ENCODE data around the gene SART1. TPM values are rescaled to one million over a fixed set of nuclear protein-coding genes. Genes with fewer than 3 reads are reported as not detected.

Gene SART1
- total RNA-seq, 1 donor from 2014 or later: 32.2 TPM

DNA sequence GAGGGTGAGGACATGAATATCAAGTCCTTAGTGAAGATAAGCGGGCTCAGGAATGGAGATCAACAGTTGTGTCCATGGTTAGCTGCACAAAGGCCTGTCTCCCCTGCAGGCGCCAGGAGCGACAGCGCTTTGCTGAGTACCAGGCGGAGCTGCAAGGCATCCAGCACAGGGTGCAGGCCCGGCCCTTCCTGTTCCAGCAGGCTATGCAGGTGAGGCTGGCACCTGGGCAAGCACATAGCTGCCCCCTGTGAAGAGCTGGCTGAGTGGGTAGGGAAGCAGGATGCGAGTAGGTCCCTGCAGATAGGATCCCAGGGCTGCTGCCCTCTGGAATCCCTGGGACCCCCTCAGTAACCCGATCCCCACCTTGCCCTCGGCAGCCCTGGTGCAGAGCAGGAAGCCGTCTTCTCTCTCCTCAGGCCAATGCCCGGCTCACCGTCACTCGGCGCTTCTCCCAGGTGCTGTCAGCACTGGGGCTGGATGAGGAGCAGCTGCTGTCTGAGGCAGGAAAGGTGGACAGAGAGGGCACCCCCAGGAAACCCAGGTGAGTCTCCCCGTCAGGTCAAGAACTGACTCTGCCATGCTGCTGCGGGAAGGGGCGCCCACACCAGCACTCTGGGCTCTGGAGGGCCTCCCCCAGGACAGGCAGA lies 2.6 kb upstream of the SART1 start:
- intact Hi-C loops (cut with micrococcal nuclease): no loop called here
- ATAC-seq (no peak), DNase-seq (no peak)

DNA sequence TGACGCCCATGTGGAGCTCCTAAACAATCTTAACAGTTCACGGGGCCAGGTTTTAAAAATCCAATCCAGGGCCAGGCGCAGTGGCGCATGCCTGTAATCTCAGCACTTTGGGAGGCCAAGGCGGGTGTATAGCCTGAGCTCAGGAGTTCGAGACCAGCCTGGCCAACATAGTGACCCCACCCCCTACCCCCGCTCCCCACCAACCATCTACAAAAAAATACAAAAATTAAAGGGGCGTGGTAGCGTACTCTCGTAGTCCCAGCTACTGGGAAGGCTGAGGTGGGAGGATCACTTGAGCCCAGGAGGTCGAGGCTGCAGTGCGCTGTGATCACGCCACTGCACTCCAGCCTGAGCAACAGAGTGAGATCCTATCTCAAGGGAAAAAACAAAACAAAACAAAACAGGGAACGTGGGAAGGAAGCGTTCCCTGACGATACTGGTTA lies 689 bp upstream of the SART1 start:
- intact Hi-C loops (cut with micrococcal nuclease): no loop called here
- DNase-seq (no peak), ATAC-seq (peak; percentile 13)

DNA sequence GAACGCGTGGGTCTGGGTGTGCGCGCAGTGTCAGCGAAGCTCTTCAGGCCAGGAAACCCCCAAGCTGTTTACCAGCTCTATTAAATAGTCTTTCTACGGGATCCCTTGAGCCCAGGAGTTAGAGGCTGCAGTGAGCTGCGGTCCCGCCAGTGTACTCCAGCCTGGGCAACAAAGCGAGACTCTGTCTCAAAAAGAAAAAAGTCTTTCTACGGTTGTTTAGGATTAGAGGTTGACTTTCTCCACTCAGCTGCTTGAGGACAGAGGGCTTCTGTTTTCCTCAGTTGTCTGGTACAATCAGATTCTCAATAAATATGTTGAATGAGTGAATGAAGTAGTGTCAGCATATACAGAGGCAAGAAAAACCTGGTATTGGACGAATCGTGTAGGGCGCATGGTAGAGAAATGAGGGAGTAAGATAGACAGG lies 619 bp downstream of the SART1 start:
- ATAC-seq (no peak), DNase-seq (no peak)
- intact Hi-C loops (cut with micrococcal nuclease): no loop called here

DNA sequence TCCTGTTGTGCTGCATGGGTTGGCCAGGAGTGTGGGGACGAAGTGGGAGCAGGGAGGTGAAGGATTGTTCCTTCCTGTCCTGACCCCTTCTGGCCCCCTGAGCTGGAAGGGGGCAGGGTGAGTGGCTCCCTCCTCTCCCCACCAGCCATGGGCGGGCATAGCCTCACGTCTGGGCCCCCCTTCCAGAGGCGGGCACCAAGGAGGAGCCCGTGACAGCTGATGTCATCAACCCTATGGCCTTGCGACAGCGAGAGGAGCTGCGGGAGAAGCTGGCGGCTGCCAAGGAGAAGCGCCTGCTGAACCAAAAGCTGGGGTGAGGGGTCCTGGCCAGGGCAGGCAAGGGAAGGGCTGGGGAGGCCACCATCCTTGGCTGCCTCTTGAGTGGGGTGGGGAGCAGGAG lies 3.4 kb downstream of the SART1 start:
- no peak for DNase-seq
- intact Hi-C loops (cut with micrococcal nuclease): no loop called here
- no peak for ATAC-seq

DNA sequence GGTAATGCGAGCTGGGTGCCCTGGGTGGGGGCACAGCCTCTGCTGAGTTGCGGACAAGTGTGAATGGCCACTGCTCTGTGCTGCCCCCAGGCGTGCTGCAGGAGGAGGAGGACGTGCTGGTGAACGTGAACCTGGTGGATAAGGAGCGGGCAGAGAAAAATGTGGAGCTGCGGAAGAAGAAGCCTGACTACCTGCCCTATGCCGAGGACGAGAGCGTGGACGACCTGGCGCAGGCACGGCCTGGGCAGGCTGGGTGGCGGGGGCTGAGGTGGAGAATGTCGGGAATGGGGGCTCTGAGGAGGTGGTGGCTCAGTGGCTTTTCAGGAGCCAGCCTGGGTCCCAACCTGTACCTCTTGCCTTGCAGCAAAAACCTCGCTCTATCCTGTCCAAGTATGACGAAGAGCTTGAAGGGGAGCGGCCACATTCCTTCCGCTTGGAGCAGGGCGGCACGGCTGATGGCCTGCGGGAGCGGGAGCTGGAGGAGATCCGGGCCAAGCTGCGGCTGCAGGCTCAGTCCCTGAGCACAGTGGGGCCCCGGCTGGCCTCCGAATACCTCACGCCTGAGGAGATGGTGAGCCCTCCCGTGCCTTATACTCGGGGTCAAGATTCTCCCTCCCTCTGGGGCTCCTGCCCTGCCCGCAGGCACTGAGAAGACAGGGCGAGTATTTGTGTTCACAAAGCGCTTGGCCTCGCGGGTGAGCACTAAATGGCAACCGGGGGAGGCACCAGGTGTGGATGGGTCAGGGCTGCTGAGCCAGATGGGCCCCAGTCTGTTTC lies 4.6 kb downstream of the SART1 start:
- ATAC-seq: no peak
- no peak for DNase-seq
- intact Hi-C loops (cut with micrococcal nuclease): no loop called here

DNA sequence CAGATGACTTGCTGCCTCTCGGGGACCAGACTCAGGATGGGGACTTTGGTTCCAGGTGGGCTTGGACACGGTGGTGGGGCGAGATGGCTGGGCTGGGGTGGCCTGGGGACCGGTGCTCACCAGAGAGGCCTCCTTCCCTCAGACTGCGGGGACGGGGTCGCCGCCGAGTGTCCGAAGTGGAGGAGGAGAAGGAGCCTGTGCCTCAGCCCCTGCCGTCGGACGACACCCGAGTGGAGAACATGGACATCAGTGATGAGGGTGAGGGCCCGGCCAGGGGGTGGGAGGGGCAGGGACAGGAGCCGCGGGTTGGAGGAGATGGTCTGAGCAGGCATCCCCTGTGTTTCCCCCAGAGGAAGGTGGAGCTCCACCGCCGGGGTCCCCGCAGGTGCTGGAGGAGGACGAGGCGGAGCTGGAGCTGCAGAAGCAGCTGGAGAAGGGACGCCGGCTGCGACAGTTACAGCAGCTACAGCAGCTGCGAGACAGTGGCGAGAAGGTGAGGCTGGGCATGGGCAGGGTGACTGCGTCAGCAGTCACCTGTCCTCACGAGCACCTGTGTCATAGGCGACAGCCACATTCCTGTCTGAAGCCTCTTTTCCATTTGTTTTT lies 5.9 kb downstream of the SART1 start:
- ATAC-seq (no peak), DNase-seq (no peak)

DNA sequence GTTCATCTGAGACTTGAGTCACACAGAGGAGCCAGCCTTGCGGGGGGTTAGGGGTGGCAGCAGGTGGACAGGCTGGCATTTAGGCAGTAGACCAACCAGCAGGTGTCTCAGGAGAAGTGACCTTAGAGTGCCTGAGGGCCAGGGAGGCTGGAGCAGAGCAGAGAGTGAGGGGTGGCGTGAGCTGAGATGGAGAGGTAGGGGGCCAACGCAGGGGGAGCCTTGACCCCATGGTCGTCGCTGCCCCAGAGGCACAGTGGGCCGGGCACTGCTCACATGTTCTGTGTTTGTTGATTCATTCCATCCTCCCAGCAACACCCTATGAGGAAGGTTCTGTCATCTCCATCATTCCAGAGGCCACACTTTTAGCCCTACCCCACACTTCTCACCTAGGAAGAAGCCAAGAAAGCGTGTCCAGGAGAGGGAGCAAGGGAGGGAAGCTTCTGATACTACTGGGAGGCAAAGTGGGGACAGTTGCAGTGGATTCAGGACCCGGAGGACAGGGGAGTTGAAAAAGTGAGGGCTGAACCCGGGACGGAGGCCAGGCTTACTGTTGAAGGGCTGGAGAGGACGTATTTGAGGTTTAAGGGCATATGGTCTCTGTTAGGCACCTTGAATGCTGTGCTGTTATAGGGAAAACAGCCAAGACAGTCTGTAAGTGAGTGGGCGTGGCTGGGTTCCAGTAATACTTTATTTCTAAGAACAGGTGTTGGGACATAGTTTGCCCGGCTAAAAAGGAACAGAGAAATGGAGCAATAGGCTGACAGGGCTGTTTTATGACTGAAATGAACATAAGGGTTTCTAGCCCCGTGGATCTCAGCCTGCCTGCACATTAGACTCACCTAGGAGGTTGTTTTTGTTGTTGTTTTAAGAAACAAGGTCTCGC lies 7.3 kb downstream of the SART1 start:
- ATAC-seq: no peak
- intact Hi-C loops (cut with micrococcal nuclease): no loop called here
- DNase-seq: no peak

More for the DNA sequence above, 5.9 kb downstream of the SART1 start:
- intact Hi-C loops (cut with micrococcal nuclease): no loop called here

DNA sequence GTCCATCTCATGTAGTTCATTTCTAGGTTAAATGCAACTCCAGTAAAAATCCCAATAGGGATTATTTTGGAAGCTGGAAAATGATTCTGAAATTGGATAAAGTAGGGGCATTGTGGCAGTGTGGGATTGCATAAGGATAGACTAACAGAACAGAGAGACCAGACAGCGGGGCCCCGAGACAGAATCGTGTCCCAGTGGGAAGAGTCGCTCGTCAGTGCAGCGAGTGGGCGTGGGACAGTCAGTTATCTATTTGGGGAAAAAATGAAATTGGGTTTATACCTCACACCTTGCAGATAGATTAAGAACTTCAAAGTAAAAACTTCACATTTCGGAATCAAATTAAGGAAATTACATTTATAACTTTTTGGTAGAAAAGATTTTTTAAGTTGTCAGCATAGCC lies 10.6 kb downstream of the SART1 start:
- ATAC-seq: no peak
- intact Hi-C loops (cut with micrococcal nuclease): no loop called here
- no peak for DNase-seq

DNA sequence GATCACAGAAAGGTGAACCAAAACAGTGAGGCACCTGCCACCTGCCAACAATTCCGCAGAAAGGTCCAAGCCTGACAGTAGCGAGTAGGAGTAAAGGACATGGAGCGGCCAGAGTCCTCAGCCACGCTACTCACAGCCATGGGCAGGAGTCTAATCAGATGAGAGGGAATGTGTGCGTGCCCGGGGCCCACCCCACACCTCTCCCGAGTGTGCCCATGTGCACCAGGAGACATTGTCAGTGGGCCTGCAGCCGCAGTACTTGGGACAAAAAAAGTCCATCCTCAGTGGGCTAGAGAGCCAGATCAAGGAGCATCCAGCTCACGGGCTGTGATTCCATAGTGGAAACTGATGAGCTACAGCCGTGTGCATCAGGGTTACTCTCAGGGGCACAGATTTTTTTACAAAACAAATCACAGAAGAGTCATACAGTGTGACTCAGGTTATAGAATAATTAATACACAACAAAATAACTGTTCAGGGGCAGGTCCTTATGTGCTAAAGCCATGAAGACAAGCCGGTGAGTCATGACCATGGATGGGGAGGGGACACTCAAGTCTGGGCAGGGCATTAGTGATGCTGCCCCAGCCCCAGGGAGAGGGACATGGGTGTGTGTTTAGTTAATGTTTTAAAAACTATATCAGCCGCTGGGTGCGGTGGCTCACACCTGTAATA lies 12.0 kb downstream of the SART1 start:
- no peak for ATAC-seq

DNA sequence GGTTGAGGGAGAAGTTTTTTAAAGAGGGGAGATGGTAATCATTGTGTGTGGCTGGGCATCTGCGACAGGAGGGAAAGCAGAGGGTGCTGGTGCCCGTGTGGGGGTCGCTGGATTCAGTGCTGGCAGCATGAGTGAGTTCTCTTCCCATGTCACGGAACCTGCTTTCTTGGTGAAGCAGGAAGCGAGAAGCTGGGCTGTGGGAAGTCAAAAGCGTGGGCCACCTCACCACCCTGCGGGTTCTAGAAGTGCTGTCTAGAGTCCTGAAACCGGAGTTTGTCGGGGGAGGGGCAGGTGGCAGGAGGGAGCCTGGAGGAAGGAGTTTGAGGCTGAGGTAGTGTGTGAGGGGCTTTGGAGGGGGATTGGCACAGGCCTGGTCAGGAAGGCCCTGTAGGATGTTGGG lies 14.2 kb downstream of the SART1 start:
- ATAC-seq: no peak

More for the DNA sequence above, 12.0 kb downstream of the SART1 start:
- intact Hi-C loops (cut with micrococcal nuclease): no loop called here
- no peak for DNase-seq

DNA sequence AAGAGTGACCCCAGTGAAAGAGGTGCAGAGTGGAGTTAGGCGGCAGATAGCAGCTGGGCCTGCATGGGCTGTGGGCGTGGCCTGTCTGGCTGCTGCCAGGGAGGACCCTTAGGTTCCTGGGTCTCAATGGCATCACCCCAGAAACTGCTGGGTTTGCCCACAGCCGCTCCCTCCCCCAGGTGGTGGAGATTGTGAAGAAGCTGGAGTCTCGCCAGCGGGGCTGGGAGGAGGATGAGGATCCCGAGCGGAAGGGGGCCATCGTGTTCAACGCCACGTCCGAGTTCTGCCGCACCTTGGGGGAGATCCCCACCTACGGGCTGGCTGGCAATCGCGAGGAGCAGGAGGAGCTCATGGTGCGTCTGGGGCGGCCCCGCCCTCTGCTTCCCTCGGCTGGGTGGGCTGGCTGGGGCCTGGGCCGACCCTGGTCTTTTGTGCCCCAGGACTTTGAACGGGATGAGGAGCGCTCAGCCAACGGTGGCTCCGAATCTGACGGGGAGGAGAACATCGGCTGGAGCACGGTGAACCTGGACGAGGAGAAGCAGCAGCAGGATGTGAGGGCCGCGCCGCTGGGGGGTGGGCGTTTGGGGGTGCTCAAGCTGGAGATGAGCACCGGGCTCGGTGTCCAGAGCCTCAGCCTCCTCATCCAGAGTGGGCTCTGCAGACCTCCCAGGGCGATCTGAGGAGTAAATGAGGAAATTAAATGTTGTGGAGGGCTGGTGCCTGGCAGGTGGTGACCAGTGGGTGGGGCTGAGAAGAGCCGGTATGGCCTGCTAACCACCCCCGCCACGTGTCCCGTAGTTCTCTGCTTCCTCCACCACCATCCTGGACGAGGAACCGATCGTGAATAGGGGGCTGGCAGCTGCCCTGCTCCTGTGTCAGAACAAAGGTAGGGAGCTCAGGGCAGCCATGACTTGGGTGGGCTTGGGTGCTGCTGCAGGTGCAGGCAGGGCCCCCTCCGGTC lies 15.0 kb downstream of the SART1 start:
- intact Hi-C loops (cut with micrococcal nuclease): no loop called here
- no peak for ATAC-seq
- no peak for DNase-seq

More for the DNA sequence above, 14.2 kb downstream of the SART1 start:
- intact Hi-C loops (cut with micrococcal nuclease): no loop called here
- DNase-seq: no peak

DNA sequence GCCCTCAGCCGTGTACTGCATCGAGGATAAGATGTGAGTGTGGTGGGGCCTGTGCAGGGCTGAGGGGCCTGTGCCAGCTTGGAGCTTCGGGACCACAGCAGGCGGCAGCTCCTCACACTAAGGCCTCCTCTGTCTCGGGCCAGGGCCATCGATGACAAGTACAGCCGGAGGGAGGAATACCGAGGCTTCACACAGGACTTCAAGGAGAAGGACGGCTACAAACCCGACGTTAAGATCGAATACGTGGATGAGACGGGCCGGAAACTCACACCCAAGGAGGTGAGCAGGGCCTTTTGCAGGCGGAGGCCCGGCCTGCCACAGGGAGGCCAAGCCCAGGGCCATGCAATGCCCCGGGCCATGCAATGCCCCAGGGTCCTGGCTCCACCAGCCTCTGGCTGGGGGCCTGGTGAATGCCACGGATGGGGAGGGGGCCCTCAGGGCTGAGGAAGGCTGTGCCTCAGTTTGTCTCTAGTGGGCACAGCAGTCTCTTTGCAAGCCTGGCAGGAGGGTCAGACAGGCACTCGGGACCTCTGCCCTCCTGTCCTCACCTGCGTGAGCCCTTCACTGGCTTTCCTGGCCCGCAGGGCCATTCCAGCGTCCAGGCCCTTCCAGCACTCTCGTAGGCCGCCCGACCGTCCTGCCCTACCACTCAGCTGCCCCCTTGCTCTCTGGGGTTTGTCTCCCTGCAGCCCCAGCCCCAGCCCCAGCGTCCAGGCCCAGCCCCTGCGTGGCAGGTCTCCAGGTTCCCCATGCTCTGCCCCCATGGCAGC lies 16.3 kb downstream of the SART1 start:
- intact Hi-C loops (cut with micrococcal nuclease): no loop called here
- ATAC-seq: no peak
- no peak for DNase-seq

DNA sequence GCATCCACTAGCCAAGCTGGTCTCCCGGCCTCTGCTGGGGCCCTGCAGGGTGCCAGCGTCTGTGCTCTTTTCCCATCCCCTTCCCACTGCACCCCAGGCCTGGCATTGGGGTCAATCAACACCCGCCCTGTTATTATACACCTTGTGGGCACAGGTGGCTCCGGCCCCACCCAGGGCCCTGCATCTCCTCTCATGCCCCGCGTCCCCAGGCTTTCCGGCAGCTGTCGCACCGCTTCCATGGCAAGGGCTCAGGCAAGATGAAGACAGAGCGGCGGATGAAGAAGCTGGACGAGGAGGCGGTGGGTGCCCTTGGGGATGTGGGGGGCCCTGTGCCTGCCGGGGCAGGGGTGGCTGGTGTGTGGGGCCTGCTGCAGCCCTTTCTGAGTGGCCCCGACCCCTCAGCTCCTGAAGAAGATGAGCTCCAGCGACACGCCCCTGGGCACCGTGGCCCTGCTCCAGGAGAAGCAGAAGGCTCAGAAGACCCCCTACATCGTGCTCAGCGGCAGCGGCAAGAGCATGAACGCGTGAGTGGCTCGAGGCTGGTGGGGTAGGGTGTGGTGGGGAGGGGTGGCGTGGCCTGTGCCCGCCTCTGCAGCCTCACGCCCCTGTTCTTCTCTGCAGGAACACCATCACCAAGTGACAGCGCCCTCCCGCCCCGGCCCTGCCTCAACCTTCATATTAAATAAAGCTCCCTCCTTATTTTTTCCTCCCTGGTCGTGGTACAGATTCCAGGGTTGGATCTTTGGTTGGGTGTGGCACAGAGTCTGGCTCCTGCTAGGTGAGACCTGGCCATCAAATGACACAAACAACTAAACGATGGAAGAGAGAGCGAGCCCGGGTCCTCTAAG lies 17.1 kb downstream of the SART1 start:
- DNase-seq: no peak
- intact Hi-C loops (cut with micrococcal nuclease): no loop called here
- no peak for ATAC-seq

DNA sequence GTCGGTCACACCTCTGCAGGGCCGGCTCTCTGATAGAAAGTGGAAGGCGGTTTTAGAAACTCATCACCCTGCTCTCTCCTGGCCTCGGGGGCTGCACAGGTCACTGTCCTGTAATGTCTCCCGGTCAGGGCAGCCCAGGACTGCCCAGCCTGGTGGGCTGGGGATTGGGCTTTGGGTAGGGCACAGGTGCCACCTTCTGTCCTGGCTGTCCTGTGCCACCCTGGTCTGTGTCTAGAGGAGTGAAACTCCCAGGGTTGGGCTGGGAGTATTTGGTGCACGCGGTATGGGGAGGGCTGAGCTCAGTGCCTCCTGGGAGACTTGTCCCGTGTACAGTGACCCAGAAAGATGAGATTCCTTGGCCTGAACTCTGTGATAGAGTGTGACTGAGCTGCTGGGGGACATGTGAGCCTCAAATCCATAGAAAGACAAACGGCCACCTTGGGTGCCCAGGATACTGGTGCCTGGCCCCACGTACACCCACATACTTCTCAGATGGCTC lies 17.8 kb downstream of the SART1 start:
- ATAC-seq: no peak
- intact Hi-C loops (cut with micrococcal nuclease): no loop called here
- DNase-seq: no peak

DNA sequence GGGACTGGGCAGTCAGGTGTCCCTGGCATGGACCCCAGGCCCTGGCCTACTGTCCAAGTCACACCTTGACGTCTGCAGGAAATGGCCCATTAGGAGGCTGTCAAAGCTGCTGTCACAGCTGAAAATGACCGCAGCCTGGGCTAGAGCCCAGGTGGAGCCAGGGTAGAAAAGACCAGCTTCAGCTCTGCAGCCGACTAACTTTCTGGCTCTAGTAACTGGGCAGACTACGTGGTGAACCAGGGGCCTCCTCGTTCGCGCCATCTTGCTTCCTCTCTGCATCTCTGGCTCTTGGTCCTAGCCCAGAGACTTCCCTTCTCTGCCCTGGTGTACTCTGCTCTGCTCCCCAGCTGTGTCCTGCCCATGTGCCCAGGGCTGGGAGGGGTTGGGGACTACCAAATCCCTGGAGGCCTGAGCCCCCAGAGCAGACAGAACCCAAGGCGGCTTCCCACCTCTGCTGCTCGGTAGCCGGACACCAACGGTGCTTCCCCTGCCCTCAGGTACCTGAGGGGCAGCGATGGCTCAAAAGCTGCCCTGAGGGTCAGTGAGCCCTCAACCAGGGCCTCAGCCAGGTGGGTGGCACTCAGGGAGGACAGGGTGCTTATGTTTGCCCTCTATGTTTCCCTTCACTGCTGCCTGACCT lies 19.7 kb downstream of the SART1 start:
- intact Hi-C loops (cut with micrococcal nuclease): loop anchor here (10.0 kb wide), 1 partner anchor 96 kb away; the partner anchor contains the start of gene FIBP
- ATAC-seq (no peak), DNase-seq (no peak)

Measured in left ventricle myocardium superior (tissue), 1 donor.